Stimulated activated CD4-positive, alpha-beta T cell treated with anti-CD3 and anti-CD28 coated beads, Interleukin-4, amount 100 ng/mL, for 24 hours (primary cell): Measurements from ENCODE around the gene STX1B.
A peak's percentile ranks its signal among the peaks of the same experiment; 100 is the strongest.
"Not testable (repeated sequence)": the region's sequence is repeated elsewhere in the genome, so short reads cannot be mapped to it uniquely, and the experiment has no call there.

Experiments
- DNase-seq: peaks from one replicate; pipeline ENCODE4 v3.0.0-alpha.2; 2020

The STX1B gene

DNA sequence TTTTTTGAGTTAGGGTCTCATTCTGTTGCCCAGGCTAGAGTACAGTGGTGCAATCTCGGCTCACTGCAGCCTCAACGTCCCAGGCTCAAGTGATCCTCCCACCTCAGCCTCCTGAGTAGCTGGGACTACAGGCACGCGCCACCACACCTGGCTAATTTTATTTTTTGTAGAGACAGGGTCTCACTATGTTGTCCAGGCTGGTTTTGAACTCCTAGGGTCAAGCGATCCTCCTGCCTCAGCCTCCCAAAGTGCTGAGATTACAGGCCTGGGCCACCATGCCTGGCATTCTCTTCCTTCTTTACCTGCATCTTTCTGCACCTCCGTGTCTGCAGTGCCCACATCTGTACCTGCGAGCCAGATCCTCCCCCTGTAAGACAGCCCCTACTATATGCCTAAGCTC, 1.4 kb upstream of the STX1B start:
- not testable (repeated sequence) for DNase-seq

DNA sequence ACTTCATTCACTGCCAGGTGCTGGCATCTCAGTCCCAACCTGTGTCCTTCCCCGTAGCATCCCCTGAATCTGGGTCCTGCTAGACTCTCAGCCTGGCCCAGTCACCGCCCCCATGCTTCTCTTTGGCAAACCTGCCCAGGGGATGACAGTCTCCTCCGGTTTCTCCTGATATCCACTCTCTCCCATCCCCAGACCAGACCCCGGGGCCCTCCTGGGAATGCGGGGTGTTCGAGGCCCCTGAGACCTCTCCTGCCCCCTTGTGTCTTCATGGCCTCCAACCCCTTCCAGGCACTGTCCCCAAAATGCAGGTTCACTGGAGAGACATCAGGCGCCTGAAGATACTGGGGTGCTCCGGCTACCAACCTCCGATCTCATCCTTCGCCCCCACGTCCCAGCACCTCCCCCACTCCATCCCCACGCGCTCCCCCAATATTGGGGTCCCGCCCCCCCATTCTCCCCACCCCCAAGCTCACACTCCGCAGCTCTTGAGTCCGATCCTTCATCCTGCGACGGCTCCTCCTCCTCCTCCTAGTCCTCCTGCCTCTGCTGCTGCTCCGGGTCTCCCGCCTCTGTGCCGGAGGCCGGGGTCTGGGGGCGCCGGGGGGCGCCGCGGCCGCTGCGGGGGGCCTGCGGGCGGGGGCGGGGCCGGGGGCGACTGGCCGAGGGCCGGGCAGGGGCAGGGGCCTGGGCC, 399 bp downstream of the STX1B start:
- DNase-seq = no peak

DNA sequence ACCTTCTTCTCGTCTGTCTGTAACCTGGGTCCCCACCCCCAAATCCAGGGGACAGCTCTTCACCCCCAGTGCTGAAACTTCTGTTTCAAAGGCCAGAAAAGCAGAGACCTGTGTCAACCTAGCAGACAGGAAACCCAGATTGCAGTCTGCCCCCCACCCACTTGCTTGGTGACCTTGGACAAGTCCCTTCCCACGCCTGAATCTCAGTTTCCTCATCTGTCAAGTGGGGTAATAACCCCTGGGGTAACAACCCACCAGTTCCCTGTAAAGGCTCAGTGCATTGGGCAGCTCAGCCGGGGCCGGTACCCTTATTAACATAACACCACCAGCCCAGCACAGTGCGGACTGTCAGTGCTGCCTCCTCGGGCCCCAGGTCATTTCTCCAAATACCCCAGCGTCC, 1.3 kb downstream of the STX1B start:
- no peak for DNase-seq

DNA sequence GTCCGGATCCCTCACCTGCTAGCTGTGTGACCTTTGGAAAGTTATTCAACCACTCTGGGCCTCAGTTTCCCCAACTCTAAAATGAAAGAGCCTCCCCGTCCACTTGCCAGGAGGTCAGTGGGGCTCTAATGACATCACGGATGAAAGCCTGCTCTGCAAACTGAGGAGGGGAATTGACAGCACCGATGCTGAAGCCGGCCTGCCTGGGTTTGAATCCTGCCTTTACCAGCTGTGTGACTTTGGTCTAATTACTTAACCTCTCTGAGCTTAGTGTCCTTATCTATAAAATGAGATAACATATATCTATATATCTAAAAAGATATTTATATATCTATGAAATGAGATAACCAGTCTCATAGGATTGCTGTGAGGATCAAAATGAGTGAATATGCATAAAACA, 1.9 kb downstream of the STX1B start:
- no peak for DNase-seq

DNA sequence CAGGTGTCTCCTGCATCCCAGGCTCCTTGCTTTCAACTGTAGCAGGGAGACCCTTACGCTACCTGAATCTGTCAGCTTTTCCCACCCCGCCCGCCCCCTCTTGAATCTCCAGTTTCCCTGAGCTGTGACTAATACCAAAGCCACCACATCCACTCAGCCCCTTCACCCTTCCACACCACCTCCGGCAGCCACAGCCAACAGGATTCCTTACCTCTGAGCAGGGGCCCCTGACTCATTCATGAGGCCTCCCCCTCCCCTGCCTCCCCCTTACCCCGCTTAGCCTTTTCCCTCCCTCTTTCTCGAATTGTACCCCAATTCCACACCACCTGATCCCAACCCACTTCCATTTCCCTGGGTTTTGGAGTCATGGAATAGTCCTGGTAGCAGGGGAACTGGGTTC, 2.3 kb downstream of the STX1B start:
- no peak for DNase-seq

DNA sequence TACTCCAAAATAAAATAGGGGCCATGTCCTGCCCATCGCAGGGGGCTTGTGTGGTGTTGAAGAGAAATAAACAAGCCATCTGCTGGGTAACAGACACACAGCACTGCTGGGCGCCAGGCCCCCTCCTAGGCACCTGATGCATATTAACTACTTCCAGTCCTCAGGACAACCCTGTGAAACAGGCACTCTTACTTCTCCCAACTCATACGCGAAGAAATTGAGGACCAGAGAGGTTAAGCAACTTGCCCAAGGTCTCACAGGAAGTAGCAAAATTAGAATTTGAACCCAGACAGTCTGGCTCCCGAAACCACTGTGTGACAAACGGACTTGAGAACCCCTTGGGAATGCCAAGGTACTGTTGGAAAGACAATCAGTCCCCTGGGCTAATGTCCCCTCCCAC, 2.8 kb downstream of the STX1B start:
- no peak for DNase-seq

DNA sequence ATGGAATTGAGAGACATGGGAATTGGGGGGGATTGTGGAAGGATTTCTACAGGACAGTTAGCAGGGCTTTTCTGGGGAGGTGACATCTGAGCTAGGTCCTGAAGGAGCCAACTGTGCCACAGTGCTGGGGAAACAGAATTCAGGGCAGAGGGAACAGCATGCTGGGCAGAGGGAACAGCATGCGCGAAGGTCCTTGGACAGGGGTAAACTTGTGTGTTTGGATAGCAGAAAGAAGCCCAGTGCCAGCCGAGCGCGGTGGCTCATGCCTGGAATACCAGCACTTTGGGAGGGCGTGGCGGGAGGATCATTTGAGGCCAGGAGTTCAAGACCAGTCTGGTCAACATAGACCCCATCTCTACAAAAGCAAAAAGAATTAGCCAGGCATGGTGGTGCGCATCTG, 3.8 kb downstream of the STX1B start:
- DNase-seq = no peak

DNA sequence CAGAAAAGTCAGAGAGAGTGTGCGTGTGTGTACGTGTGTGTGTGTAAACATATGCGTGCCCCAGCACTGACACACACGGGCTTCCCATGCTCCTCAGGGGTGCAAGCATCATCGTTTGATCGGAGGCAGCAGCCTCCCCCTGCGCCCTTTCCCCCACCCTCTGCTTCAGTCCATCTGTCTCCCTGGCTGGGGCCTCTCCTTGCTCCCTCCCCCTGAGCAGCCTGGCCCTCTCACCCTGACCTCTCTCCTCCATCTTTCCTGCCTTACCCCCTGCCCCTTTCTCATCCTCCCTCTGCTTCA, 4.4 kb downstream of the STX1B start:
- DNase-seq = no peak

DNA sequence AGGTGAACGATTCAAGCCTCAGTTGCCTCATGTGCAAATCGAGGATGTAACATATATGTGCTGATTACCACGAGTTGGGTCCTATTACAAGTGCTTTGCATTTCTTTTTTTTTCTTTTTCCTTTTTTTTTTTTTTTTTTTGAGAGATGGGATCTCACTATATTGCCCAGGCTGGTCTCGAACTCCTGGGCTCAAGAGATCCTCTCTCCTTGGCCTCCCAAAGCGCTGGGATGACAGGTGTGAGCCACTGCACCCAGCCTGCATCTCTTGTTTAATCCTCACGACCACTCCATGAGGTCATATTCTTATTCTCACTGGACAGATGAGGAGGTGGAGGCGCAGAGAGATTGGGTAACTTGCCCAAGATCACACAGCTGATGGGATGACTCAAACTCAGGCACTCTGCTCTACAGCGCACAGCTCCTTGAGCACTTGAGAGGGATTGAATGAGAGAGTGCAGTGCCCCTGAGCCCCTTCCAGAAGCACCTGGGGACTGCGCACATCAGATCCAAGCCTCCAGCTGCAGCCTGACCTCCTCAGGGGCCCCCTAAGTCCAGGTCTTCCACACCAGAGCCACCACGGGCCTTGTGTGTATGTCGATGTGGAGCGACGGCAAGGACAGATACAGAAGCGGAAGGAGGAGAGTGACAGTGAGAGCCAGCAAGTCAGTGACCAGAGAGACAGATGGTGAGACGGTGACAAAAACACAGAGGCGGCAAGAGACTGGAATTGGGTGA, 4.9 kb downstream of the STX1B start:
- DNase-seq = no peak

DNA sequence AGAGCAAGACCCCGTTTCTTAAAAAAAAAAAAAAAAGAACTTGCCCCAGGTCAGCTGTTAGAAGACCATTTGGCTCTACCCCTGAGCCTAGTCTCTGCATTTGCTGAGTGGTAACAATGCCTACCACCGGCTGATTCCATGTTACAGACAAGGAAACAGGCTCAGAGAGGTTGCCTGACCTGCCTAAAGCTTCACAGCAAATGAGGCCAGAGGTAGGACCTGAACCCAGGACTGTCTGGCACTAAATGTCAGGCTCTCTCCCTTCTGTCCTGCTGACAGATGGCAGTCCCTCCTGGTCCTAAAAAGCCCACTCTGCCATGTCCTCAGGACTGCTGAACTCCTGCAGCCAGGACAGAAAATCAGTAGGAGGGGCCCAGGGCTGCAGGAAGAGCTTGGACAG, 5.8 kb downstream of the STX1B start:
- DNase-seq = no peak

DNA sequence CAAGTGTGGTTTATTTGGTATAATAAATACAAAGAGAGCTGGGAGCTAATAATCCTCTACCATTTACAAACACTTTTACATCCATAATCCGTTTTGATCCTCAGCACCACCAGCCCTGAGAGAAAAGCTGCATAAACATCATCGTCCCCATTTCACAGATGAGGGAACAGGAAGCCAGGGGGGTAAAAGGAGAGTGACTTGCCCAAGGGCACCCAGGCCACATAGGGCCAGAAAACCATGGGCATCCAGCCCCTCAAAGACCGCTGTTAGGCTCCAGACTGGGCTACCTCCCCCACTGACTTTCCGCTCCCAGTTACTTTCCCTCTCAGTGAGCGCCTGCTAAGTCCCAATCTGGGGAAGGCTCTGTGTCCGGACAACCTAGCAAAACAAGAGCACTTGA, 6.7 kb downstream of the STX1B start:
- DNase-seq = no peak

DNA sequence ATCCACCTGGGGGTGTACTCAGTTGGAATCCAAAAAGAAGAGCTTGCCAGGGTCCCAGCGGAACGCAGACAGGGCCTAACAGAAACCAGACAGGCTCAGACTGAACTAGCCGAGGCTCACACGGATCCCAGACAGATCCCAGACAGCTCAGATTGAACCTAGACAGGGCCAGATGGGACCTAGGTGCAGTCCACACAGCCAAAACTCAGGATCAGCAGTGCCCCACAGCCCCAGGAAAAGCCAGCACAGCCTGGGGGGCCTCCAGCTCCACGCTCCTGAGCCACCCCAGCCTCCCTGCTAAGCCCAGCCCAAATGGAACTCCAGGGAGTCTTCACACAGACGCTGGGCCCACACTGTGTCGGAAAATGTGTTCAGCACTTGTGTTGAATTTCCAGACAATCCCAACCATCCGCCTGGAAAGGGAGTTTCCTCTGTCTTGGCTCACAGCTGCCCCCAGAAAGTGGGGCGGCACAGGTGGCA, 7.5 kb downstream of the STX1B start:
- DNase-seq = no peak

DNA sequence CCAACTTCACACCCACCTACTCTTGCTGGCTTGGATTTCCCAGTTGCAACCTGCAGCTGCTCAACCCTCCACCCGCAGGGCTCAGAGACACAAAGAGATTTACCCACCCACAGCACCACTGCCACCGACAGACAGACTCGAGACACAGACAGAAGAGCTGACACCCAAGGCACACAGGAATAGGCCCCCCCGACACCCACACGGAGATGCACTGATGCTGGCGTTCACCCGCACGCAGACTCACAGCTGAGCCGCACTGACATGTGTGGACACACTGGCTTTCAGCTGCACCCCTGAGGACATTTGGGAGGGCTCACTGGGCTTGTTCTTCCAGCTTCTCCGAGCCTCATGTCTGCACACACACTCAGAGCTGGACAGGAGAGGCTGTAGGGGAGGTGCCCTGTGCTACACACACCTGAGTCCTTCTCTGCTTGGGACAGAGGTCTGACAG, 8.2 kb downstream of the STX1B start:
- no peak for DNase-seq

DNA sequence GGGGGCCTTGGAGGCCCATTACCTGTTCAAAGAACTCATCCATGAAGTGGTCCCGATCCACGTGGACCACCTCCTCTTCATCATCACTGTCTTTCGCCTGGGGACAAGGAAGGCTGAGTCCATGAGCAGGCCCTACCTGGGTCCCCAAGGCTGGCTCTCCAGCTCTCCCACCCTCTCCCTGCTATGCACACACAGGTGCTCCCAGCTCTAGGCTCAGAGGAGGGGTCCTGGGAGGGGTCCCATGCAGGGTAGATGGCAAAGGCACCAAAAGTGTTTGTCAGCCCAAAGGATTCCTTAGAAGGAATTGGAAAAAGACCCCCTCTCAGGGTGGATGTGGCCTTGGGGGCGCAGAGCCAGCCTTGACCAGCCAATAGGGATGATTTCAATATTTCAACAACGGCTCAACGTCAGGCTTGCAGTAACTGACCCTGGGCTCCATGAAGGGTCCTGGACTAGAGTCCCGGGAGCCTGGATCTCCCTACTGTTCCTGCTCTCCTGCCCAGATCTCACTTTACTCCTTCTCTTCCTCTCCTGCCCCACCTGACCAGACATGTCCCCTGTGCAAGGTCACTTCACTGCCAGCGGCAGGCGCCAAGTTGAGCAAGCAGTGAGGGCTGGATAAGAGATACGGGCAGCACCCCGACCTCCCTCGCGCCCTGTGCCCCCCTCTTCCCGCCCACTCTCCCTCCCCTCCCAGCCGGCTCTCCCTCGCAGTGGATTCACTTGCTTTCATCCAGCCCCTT, 8.8 kb downstream of the STX1B start:
- no peak for DNase-seq

DNA sequence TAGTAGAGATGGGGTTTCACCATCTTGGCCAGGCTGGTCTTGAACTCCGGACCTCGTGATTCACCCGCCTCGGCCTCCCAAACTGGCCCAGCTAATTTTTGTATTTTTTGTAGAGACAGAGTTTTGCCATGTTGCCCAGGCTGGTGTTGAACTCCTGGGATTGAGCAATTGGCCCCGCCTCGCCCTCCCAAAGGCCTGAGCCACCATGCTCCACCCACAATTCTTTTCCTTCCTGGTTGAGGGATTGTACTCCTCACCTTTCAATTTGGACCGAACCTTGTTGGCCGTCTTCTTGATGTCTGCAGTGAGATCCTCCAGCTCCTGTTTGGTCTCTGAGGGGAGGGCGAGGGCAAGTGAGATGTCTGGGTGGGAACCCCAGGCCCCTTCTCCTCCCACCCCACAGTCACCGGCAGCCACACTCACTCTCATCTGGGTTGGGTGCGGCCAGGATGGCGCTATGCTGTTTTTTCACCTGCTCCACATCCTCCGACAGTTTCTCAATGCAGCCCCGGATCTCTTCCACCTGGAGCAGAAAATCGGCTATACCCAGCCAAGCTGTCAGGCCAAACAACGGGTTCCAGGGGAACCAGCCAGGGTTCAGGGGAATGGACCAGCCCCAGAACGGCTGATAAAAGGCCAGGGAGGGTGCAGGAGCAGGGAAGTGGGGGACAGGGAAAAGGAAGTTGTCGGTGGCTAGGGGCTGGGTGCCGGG, 9.6 kb downstream of the STX1B start:
- no peak for DNase-seq

DNA sequence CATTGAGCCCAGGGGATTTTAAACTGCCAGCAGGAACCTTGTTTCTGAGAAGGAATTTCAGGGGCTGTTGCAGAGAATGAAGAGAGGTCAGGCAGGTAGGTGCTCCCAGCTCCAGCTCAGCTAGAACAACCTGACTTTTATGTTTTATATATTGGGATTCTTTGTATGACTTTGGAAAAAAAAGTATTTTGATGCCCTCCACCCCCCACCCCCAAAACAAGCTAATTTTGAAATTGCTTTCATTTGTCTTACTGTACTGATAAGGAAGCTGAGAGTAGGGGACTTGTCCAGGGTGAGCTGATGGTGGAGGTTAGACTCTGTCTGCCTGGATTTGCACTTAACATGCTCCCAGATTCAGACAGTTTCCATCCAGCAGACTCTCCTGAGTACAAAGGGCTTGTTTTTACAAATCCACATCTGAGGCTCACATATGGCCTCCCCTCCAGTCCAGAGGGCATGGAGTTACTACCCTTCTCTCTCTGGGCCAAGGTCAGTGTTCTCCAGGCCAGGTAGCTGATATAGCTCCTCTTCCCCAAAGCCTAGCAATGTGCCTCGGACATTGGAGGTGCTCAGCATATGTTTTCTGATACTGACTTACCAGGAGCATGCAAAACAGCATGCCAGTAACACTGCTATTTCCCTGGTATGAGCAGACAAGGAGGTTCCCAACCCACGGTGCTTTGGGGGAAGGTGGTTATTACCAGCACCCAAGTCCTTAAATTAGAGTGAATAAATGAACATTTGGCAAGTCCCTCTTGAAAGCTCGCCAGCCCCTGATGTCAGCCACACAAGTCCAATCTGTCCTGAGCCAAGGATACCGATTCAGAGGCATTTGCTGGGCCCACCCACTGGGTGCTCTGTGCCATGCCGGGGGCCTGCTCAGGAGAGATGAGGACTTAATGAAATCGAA, 11.3 kb downstream of the STX1B start:
- DNase-seq = no peak

DNA sequence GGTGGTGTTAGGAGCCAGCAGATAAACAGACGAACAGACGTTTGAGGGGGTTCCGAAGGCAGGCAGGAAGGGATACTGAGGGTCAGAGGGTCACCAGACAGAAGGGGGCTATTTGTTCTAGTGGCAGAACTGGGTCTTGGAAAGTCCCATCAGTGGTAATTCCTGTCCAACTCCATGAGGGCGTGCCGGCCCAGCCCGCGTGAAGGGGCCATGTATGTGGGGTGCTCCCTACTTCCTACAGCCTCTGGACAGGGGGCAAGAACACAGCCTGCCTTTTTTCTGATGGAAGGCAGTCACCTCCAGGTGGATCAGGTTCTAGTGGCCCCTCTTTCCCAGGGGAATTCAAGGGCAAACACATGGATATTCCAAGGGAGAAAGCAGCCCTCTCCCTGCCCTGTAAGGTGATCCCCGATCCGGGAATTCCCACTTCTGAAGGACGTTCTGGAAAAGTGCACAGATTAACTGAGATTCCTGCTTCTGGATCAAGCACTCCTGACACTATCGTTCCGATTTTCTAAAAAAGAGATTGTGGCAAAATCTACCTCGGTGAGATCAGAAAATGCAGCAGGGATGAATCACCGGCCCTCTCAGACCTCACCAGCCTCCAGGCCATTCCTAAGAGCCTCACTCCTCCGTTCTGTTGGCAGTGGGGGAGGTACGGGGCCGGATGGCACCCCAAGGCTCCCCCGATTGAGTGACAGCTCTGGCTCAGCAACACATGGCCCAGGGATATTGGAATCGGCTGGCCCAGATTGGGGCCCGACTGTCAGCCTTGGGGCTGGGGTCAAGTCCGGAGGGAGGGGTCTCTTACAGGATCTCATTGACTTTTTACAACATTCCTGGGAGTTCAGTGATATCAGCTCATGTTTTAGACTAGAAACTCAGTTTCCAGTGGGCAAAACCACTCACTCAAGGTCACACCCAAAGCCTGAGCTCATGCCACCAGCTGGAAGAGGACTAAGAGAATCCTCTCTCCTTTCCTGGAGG, 12.4 kb downstream of the STX1B start:
- DNase-seq = no peak

DNA sequence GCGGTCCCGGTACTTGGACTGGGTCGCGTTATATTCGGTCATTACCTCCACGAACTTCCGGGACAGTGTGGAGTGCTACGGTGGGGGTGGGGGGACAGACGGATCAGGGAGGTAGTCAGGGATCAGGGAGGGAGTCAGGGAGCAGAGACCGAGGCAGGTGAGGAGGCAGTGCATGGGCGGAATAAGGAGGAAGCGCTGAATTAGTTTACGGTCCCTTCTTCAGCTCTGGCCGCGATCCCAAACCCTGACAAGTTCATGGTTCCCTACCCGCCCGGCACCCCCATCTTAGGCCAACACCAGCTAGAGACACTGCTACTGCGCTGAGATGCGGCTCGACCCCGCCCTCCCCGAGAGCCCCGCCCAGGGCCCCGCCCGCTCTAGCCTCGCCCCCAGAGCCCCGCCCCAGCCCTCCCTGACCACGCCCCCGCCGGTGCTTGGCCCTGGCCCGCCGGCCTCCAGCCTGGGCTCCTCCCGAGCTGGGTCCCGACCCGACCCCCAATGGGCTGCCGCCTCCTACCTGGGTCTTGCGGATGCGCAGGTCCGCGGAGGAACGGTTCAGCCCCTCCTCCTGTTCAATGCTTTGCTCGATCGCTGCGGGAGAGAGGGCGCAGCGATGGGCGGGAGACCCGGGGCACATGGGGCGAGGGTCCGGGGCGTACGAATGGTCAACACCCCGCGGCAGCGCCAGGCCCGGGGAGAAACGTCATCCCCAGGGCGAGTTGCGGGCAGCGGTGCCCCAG, 13.3 kb downstream of the STX1B start:
- peak; percentile 80 for DNase-seq

DNA sequence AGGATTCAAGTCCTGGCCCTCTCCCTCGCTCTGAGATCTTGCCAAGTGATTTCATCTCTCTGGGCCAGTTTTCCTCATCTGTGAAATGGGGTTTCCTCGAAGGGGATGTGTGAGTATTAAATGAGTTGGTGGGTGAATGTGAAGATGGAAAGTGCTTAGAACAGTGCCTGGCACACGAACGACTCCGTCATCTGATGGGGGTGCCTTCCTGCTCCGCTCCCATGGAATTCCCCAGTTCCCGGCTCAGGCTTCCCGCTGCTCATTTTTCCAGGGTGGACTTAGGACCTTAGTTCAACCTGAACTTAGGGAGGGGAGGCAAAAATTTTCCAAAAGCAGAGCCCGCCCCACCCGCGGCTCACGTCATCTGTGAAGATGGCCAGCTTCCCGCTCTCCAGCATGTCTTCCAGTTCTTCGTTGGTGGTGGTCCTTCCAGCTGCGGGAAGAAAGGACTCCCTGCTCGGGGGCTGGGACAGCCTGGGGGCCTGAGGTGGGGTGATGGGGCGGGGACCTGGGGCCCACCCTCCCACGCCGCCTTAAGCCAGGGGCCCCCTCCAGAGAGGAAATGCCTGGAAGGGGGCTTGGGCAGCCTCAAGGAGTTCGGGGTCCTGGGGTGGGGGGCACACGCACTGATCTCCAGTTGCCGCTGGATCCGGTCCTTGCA, 14.0 kb downstream of the STX1B start:
- no peak for DNase-seq

DNA sequence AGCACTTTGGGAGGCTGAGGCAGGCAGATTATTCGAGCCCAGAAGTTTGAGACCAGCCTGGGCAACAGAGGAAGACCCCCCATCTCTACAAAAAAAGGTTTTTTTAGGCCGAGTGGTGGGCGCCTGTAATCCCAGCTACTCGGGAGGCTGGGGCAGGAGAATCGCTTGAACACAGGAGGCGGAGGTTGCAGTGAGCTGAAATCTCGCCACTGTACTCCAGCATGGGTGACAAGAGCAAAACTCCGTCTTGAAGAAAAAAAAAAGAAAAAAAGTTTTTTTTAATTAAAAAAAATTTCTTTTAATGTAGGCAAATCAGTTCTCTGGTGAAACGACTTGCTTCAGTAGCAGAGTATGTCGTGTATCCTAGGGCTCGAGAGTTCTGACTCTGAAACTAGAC, 14.5 kb downstream of the STX1B start:
- DNase-seq = no peak
